Measurements from ENCODE around the gene LHPP.

DNA sequence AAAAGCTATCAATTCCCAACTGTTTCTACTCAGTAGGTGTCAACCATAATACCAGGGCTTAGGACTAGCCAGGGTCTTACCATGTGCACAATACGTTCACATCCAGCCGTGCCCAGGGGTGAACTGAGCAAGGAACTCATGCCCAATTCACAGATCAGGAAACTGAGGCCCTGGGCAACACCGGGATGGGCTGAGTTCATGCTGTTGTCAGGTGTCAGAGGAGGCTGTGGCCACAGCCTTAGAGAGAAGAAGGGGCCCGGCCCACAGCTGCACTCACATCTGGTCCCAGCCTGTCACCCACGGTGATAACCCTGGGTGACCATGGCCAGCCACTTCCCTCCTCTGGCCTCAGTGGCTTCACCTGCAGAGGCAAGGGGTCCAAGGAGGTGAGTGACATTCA lies 190.6 kb downstream of the LHPP start:
- no peak for TF ChIP-seq TAF1 (IDR thresholded peaks at IDR 0.05; ENCODE audit: borderline replicate concordance, low read depth, low read length)
- TF ChIP-seq POLR2AphosphoS5 (IDR thresholded peaks at IDR 0.05; ENCODE audit: low read depth, low read length): no peak

Measured in GM12892 (cell line).